ENCODE measurements around the gene IFNK. TPM values are rescaled to one million over a fixed set of nuclear protein-coding genes. Genes with fewer than 3 reads are reported as not detected.

IFNK gene
- total and polyA plus RNA-seq, 2 experiments from 2014 or later, result not detected

- peaks cover 66% of the 10 kb centered on the region for H3K4me1 Mint-ChIP-seq
- H3K27me3 ChIP-seq (ENCODE audit: insufficient read depth), result no peaks in the 10 kb centered on the region
- H3K27me3 Mint-ChIP-seq (ENCODE audit: insufficient read depth, low read depth, poor library complexity), result no peaks in the 10 kb centered on the region
- peaks cover 46% of the 10 kb centered on the region for H3K4me1 ChIP-seq (ENCODE audit: insufficient read depth)
- no peak for TF ChIP-seq ZNF114 (CRISPR knock-in tag; IDR thresholded peaks at IDR 0.05)
- TF ChIP-seq EZH2 (IDR thresholded peaks at IDR 0.05; ENCODE audit: low read depth, unreplicated experiment), result no peak
- no peak for TF ChIP-seq ETS1 (IDR thresholded peaks at IDR 0.05)
- TF ChIP-seq NANOG (IDR thresholded peaks at IDR 0.05; ENCODE audit: borderline replicate concordance), result no peak
- no peak for TF ChIP-seq REST (IDR thresholded peaks at IDR 0.05; ENCODE audit: unreplicated experiment)
- TF ChIP-seq CTCF (conservative IDR thresholded peaks at IDR 0.05; ENCODE audit: low read depth in 2 of 2), result no peak
- no peak for TF ChIP-seq STAT1 (IDR thresholded peaks at IDR 0.05; ENCODE audit: unreplicated experiment)
- no peak for TF ChIP-seq EZH2phosphoT487 (IDR thresholded peaks at IDR 0.05; ENCODE audit: unreplicated experiment)
- TF ChIP-seq CREB1 (CRISPR knock-in tag; IDR thresholded peaks at IDR 0.05; ENCODE audit: low read depth), result no peak
- TF ChIP-seq ZNF462 (CRISPR knock-in tag; IDR thresholded peaks at IDR 0.05), result no peak
- no peak overlapping the region for H2AFZ ChIP-seq
- H3K4me3 ChIP-seq, result no peak overlapping the region
- H3K36me3 Mint-ChIP-seq (ENCODE audit: low read depth), result peaks cover 18% of the 10 kb centered on the region; the same call in 2 of the 3 replicates
- peak overlapping the region; percentile 13 for H3K4me2 ChIP-seq
- H3K4me3 Mint-ChIP-seq, result no peak overlapping the region; the same call in 2 of the 3 replicates
- H3K36me3 ChIP-seq (ENCODE audit: insufficient read depth), result no peaks in the 10 kb centered on the region
- peaks cover 10% of the 10 kb centered on the region for H3K79me2 ChIP-seq (replicated peaks; ENCODE audit: insufficient read depth)
- peak; percentile 63 for ATAC-seq
- H3K27ac Mint-ChIP-seq, result peak overlapping the region; percentile 88; the same call in 1 of the 2 replicates
- DNase-seq (ENCODE audit: low spot score), result no peak
- H3K27ac ChIP-seq (ENCODE audit: low read depth), result no peak overlapping the region
- no peaks in the 10 kb centered on the region for H3F3A ChIP-seq (replicated peaks; ENCODE audit: low read depth)
- no peaks in the 10 kb centered on the region for H3K9me2 ChIP-seq (ENCODE audit: insufficient read depth)
- H4K20me1 ChIP-seq (replicated peaks; ENCODE audit: insufficient read depth), result no peaks in the 10 kb centered on the region
- peaks cover 11% of the 10 kb centered on the region for H3K9me3 Mint-ChIP-seq
Observed at GRCh38 chr9:27496135-27496504, 28.0 kb upstream of the IFNK start.
